ENCODE results near the gene CHRM4.

- TF ChIP-seq ZFP36 (IDR thresholded peaks at IDR 0.05; ENCODE audit: borderline replicate concordance, partially characterized antibody) (no peak), CTCF (IDR thresholded peaks at IDR 0.05) (no peak), POLR2A (IDR thresholded peaks at IDR 0.05; ENCODE audit: low read length) (no peak), MYC (IDR thresholded peaks at IDR 0.05; ENCODE audit: borderline replicate concordance, low read length) (no peak), MAX (IDR thresholded peaks at IDR 0.05) (no peak), EP300 (IDR thresholded peaks at IDR 0.05) (no peak), CHD4 (IDR thresholded peaks at IDR 0.05; ENCODE audit: borderline replicate concordance) (no peak), REST (IDR thresholded peaks at IDR 0.05) (no peak), HDAC2 (IDR thresholded peaks at IDR 0.05) (no peak), JUN (IDR thresholded peaks at IDR 0.05) (no peak), TP53 (CRISPR knock-in tag; IDR thresholded peaks at IDR 0.05) (no peak), ZC3H11A (IDR thresholded peaks at IDR 0.05) (no peak)
Observed at GRCh38 chr11:46386005-46386578, 5.5 kb downstream of the CHRM4 start.
